Loucy (cell line): Measurements from ENCODE around the gene FKBP6.

ENCODE experiments used
- CTCF ChIP-seq: fragments of 200-600 bp; sonication (generic); conservative IDR thresholded peaks from 2 replicates; pipeline ENCODE4 v1.5.1; 2014; ENCODE audit warnings: mild to moderate bottlenecking, antibody characterized with exemption, low read length
- EZH2phosphoT487 ChIP-seq: fragments of 200-600 bp; IDR thresholded peaks from 2 replicates; pipeline ENCODE4 v1.6.1; 2018; ENCODE audit warnings: antibody characterized with exemption, mild to moderate bottlenecking, moderate library complexity, borderline replicate concordance

- no peak for TF ChIP-seq EZH2phosphoT487
- no peak for TF ChIP-seq CTCF
Measured at GRCh38 chr7:73303546-73303945, 24.4 kb upstream of the FKBP6 start.
